Muscle layer of colon (tissue), 2 donors: Measurements from ENCODE around the gene TECPR1.
A peak's percentile ranks its signal among the peaks of the same experiment; 100 is the strongest.

Experiments
- H3K27ac ChIP-seq: one replicate; pipeline ENCODE4 v1.7.0; 2013; ENCODE audit warnings: low read depth, mild to moderate bottlenecking, low read length, moderate library complexity
- H3K27me3 ChIP-seq, 2 donors: one replicate each; pipeline ENCODE4 v1.7.0; 2013; ENCODE audit warnings: low read length in 2 of 2, mild to moderate bottlenecking in 2 of 2; ENCODE audit not compliant: insufficient read depth in 2 of 2, control insufficient read depth in 1 of 2
- H3K36me3 ChIP-seq: one replicate; pipeline ENCODE4 v1.7.0; 2013; ENCODE audit warnings: mild to moderate bottlenecking, low read length; ENCODE audit not compliant: insufficient read depth
- H3K4me1 ChIP-seq: one replicate; pipeline ENCODE4 v1.7.0; 2013; ENCODE audit warnings: mild to moderate bottlenecking, low read length; ENCODE audit not compliant: insufficient read depth
- H3K4me3 ChIP-seq, 2 donors: one replicate each; pipeline ENCODE4 v1.7.0; 2013; ENCODE audit warnings: low read length in 2 of 2, low read depth in 1 of 2, mild to moderate bottlenecking in 1 of 2, moderate library complexity in 1 of 2
- H3K9ac ChIP-seq: one replicate; pipeline ENCODE4 v1.7.0; 2013; ENCODE audit warnings: low read length
- H3K9me3 ChIP-seq: one replicate; pipeline ENCODE4 v1.7.0; 2013; ENCODE audit warnings: mild to moderate bottlenecking, low read length
- donor health status: abdominal sarcoma.
- donor health status: Adenocarcinoma of cecum.

The TECPR1 gene

GRCh38 chr7:98282703-98283102 lies 30.7 kb upstream of the TECPR1 start:
- Histone ChIP-seq H3K9me3 (no peaks in the 10 kb centered on the region), H3K27ac (peak overlapping the region; percentile 90), H3K9ac (peak overlapping the region; percentile 97), H3K27me3 (no peaks in the 10 kb centered on the region), H3K36me3 (no peaks in the 10 kb centered on the region), H3K4me3 (peak overlapping the region; percentile 73 to 83), H3K4me1 (peaks cover 52% of the 10 kb centered on the region)

GRCh38 chr7:98281757-98282606 lies 29.9 kb upstream of the TECPR1 start:
- Histone ChIP-seq H3K36me3 (no peaks in the 10 kb centered on the region), H3K27me3 (no peaks in the 10 kb centered on the region), H3K27ac (peak overlapping the region; percentile 90), H3K4me1 (peaks cover 45% of the 10 kb centered on the region), H3K4me3 (peak overlapping the region; percentile 73 to 83), H3K9me3 (no peaks in the 10 kb centered on the region), H3K9ac (peak overlapping the region; percentile 97)

- no peaks in the 10 kb centered on the region for H3K36me3 ChIP-seq
- peak within 1 kb of the TSS; percentile 83 to 86 for H3K4me3 ChIP-seq
- H3K4me1 ChIP-seq: peaks cover 43% of the 10 kb centered on the region
- H3K9me3 ChIP-seq: no peaks in the 10 kb centered on the region
- no peaks in the 10 kb centered on the region for H3K27me3 ChIP-seq
- peak within 1 kb of the TSS; percentile 97 for H3K9ac ChIP-seq
- H3K27ac ChIP-seq: peak within 1 kb of the TSS; percentile 90
Measured at GRCh38 chr7:98280791-98281756, 29.0 kb upstream of the TECPR1 start, which contains the start of gene BRI3. Gene BRI3 (plus strand): TSS chr7:98281686. CDS start chr7:98281796, 110 bp downstream.

GRCh38 chr7:98280296-98280695 lies 28.3 kb upstream of the TECPR1 start:
- Histone ChIP-seq H3K4me3 (peak overlapping the region; percentile 14 to 86), H3K9ac (peak overlapping the region; percentile 94), H3K4me1 (peaks cover 35% of the 10 kb centered on the region), H3K9me3 (no peaks in the 10 kb centered on the region), H3K27me3 (no peaks in the 10 kb centered on the region), H3K27ac (no peak overlapping the region), H3K36me3 (no peaks in the 10 kb centered on the region)

- H3K27me3 ChIP-seq: no peaks in the 10 kb centered on the region
- no peaks in the 10 kb centered on the region for H3K36me3 ChIP-seq
- H3K9ac ChIP-seq: no peak overlapping the region
- no peak overlapping the region for H3K4me3 ChIP-seq
- H3K27ac ChIP-seq: no peak overlapping the region
- no peaks in the 10 kb centered on the region for H3K9me3 ChIP-seq
- H3K4me1 ChIP-seq: peaks cover 21% of the 10 kb centered on the region
Measured at GRCh38 chr7:98278936-98279335, 26.9 kb upstream of the TECPR1 start.

- H3K4me1 ChIP-seq: peaks cover 16% of the 10 kb centered on the region
- H3K27ac ChIP-seq: no peak overlapping the region
- H3K9me3 ChIP-seq: no peaks in the 10 kb centered on the region
- H3K9ac ChIP-seq: no peak overlapping the region
- no peak overlapping the region for H3K4me3 ChIP-seq
- H3K36me3 ChIP-seq: no peaks in the 10 kb centered on the region
- no peaks in the 10 kb centered on the region for H3K27me3 ChIP-seq
Measured at GRCh38 chr7:98278408-98278807, 26.4 kb upstream of the TECPR1 start.

DNA sequence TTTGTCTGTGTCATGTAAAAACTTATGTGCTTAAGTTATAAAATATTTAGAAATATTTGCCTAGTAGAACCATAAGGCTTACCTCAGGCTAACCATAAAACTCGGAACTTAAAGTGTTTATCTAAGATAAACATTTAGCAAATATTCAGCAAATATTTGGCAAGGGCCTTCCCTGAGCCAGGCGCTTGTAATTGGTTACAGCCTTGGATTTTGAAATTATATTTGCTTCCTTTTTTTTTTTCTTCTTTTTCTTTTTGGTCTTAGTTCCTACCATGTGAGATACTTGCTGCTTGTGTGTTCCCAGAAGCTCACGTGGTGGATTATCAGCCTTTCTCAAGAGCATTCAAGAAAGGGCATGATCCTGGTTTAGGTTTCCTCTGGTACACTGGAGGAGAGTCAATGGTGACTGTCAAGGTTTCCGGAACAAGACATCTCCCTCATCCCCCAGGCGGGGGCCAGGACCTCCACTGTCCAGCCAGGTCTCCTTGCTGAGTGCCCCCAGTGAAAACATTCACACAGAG lies 24.3 kb upstream of the TECPR1 start:
- no peaks in the 10 kb centered on the region for H3K9me3 ChIP-seq
- H3K9ac ChIP-seq: no peak overlapping the region
- no peak overlapping the region for H3K4me3 ChIP-seq
- no peak overlapping the region for H3K27ac ChIP-seq
- no peaks in the 10 kb centered on the region for H3K36me3 ChIP-seq
- peaks cover 7% of the 10 kb centered on the region for H3K4me1 ChIP-seq
- no peaks in the 10 kb centered on the region for H3K27me3 ChIP-seq

GRCh38 chr7:98267303-98267702 lies 15.3 kb upstream of the TECPR1 start:
- H3K4me1 ChIP-seq: no peaks in the 10 kb centered on the region
- H3K27ac ChIP-seq: no peak overlapping the region
- H3K27me3 ChIP-seq: no peaks in the 10 kb centered on the region
- H3K36me3 ChIP-seq: no peaks in the 10 kb centered on the region
- H3K4me3 ChIP-seq: no peak overlapping the region
- H3K9ac ChIP-seq: no peak overlapping the region
- H3K9me3 ChIP-seq: no peaks in the 10 kb centered on the region

DNA sequence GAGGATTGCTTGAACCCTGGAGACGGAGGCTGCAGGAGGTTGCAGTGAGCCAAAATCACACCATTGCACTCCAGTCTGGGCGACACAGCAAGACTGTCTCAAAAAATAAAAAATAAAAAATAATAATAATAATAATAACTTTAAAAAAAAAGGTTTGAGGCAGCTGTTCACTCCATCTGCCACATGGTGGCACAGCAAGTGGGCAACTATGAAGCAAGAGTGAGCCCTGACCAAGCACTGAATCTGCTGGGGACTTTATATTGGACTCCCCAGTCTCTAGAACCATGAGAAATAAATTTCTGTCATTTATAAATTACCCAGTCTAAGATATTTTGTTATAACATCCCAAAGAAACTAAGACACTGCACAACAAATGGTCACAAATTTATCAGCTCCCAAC lies 14.8 kb upstream of the TECPR1 start:
- Histone ChIP-seq H3K27me3 (no peaks in the 10 kb centered on the region), H3K36me3 (no peaks in the 10 kb centered on the region), H3K4me1 (no peaks in the 10 kb centered on the region), H3K27ac (no peak overlapping the region), H3K9ac (no peak overlapping the region), H3K9me3 (no peaks in the 10 kb centered on the region), H3K4me3 (no peak overlapping the region)

DNA sequence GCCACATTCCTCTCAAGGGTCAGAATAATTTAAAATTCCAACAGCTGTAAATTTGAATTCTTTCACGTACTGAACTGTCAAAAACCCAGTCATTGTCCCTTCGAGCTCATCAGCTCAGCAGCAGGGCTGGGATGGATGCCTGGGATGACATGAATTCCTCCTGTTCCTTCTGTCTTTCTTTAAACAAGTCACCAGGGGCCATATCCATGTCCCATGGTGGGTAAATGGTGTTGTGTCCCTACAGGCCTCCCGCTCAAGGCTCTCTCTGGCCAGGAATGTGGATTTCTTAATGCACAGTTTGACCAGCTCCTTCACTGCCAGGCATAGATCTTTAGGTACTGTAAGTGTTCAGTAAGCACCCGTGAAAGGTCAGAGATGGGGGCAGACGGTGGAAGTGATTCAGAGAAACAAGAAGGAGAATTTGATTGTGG lies 13.8 kb upstream of the TECPR1 start:
- Histone ChIP-seq H3K9me3 (no peaks in the 10 kb centered on the region), H3K4me3 (no peak overlapping the region), H3K9ac (no peak overlapping the region), H3K27ac (no peak overlapping the region), H3K4me1 (no peaks in the 10 kb centered on the region), H3K27me3 (no peaks in the 10 kb centered on the region), H3K36me3 (no peaks in the 10 kb centered on the region)

GRCh38 chr7:98257701-98258100 lies 5.7 kb upstream of the TECPR1 start:
- no peaks in the 10 kb centered on the region for H3K27me3 ChIP-seq
- no peak overlapping the region for H3K4me3 ChIP-seq
- H3K9ac ChIP-seq: no peak overlapping the region
- H3K4me1 ChIP-seq: peaks cover 5% of the 10 kb centered on the region
- peaks cover 5% of the 10 kb centered on the region for H3K36me3 ChIP-seq
- no peak overlapping the region for H3K27ac ChIP-seq
- no peaks in the 10 kb centered on the region for H3K9me3 ChIP-seq
